Cardiac muscle cell (in vitro differentiated cells and primary cell): ENCODE results near the gene MKLN1. TPM values are rescaled to one million over a fixed set of nuclear protein-coding genes. Genes with fewer than 3 reads are reported as not detected.

ENCODE experiments used
- DNase-seq, 2 donors: peaks; one replicate each; pipeline versions ENCODE4 v3.0.0 to v3.0.0-alpha.2; 2010 to 2017; ENCODE audit warnings: low read depth in 1 of 2, low spot score in 1 of 2
- H3K27ac ChIP-seq: fragments of 200-600 bp; sonication (generic); 2 replicates; pipeline ENCODE4 v1.5.1; 2016
- H3K27me3 ChIP-seq: fragments of 200-600 bp; sonication (generic); 2 replicates; pipeline ENCODE4 v1.6.0; 2016; ENCODE audit warnings: control low read depth
- H3K36me3 ChIP-seq: fragments of 200-600 bp; sonication (generic); 2 replicates; pipeline ENCODE4 v1.5.1; 2016; ENCODE audit warnings: control low read depth
- H3K4me1 ChIP-seq: fragments of 200-600 bp; sonication (generic); 2 replicates; pipeline ENCODE4 v1.8.1; 2017; ENCODE audit warnings: low read depth, mild to moderate bottlenecking, mixed run types
- H3K4me3 ChIP-seq: fragments of 200-600 bp; sonication (generic); 2 replicates; pipeline ENCODE4 v1.5.1; 2016; ENCODE audit warnings: mild to moderate bottlenecking
- H3K9me3 ChIP-seq: fragments of 200-600 bp; sonication (generic); 2 replicates; pipeline ENCODE4 v1.5.1; 2017; ENCODE audit warnings: low read depth, mild to moderate bottlenecking, control low read depth
- CTCF ChIP-seq: IDR thresholded peaks from 2 replicates; pipeline ENCODE4 v1.5.1; 2012; ENCODE audit warnings: low read depth, mild to moderate bottlenecking, low read length
- polyA plus RNA-seq: library from polyadenylated mRNA; unstranded; fragments of >200 nt; fragmentation: Nextera tagmentation; extraction: Ambion mirVana; gene quantifications from 2 replicates; pipeline ENCODE4 v1.2.1, GENCODE V29; 2016
- total RNA-seq: library from RNA; depleted of rRNA; stranded (reverse); fragments of >200 nt; gene quantifications from 2 replicates; pipeline ENCODE4 v1.2.3, GENCODE V29; 2016

Gene MKLN1
- total and polyA plus RNA-seq, 2 experiments from 2014 or later, result 26.2 to 35.5 TPM

GRCh38 chr7:131390275-131390674, 62.6 kb downstream of the MKLN1 start:
- no peak for TF ChIP-seq CTCF
- no peak for DNase-seq
- no peak overlapping the region for H3K27ac ChIP-seq
- no peaks in the 10 kb centered on the region for H3K27me3 ChIP-seq
- no peaks in the 10 kb centered on the region for H3K4me1 ChIP-seq
- peaks cover 5% of the 10 kb centered on the region for H3K36me3 ChIP-seq
- no peak overlapping the region for H3K4me3 ChIP-seq
- H3K9me3 ChIP-seq, result no peaks in the 10 kb centered on the region

GRCh38 chr7:131391145-131391544, 63.5 kb downstream of the MKLN1 start:
- DNase-seq, result no peak
- Histone ChIP-seq H3K9me3 (no peaks in the 10 kb centered on the region), H3K27me3 (no peaks in the 10 kb centered on the region), H3K4me1 (no peaks in the 10 kb centered on the region), H3K27ac (no peak overlapping the region), H3K4me3 (no peak overlapping the region), H3K36me3 (peaks cover 5% of the 10 kb centered on the region)
- no peak for TF ChIP-seq CTCF

GRCh38 chr7:131400681-131401176, 73.1 kb downstream of the MKLN1 start:
- Histone ChIP-seq H3K36me3 (peaks cover 25% of the 10 kb centered on the region), H3K27ac (no peak overlapping the region), H3K27me3 (no peaks in the 10 kb centered on the region), H3K9me3 (no peaks in the 10 kb centered on the region), H3K4me3 (no peak overlapping the region), H3K4me1 (no peaks in the 10 kb centered on the region)
- DNase-seq, result peak in 1 of 2 donors; percentile 44
- TF ChIP-seq CTCF, result no peak

GRCh38 chr7:131401194-131401593, 73.5 kb downstream of the MKLN1 start:
- no peak overlapping the region for H3K4me3 ChIP-seq
- no peaks in the 10 kb centered on the region for H3K4me1 ChIP-seq
- H3K27me3 ChIP-seq, result no peaks in the 10 kb centered on the region
- H3K9me3 ChIP-seq, result no peaks in the 10 kb centered on the region
- no peak for TF ChIP-seq CTCF
- peaks cover 25% of the 10 kb centered on the region for H3K36me3 ChIP-seq
- DNase-seq, result no peak
- no peak overlapping the region for H3K27ac ChIP-seq

GRCh38 chr7:131403322-131403721, 75.6 kb downstream of the MKLN1 start:
- Histone ChIP-seq H3K4me1 (no peaks in the 10 kb centered on the region), H3K36me3 (peaks cover 10% of the 10 kb centered on the region), H3K27ac (no peak overlapping the region), H3K4me3 (no peak overlapping the region), H3K9me3 (no peaks in the 10 kb centered on the region), H3K27me3 (no peaks in the 10 kb centered on the region)
- no peak for TF ChIP-seq CTCF
- no peak for DNase-seq
